Smooth muscle cell (in vitro differentiated cells): ENCODE measurements around the gene HOXC13. TPM values are rescaled to one million over a fixed set of nuclear protein-coding genes. Genes with fewer than 3 reads are reported as not detected.

Source experiments
- DNase-seq: peaks from one replicate; lab custom pipeline; 2025; ENCODE audit not compliant: unreplicated experiment; lab: John Stamatoyannopoulos, UW
- H2AFZ ChIP-seq: fragments of 200-600 bp; sonication (generic); 2 replicates; pipeline ENCODE4 v1.6.0; 2016; ENCODE audit warnings: antibody characterized with exemption, low read depth, mild to moderate bottlenecking
- H3F3A ChIP-seq: fragments of 200-600 bp; sonication (generic); 2 replicates; pipeline ENCODE4 v1.6.0; 2017; ENCODE audit warnings: antibody characterized with exemption, low read depth
- H3K27ac ChIP-seq: fragments of 200-600 bp; sonication (generic); 2 replicates; pipeline ENCODE4 v1.5.1; 2016; ENCODE audit warnings: low read depth, mild to moderate bottlenecking
- H3K27me3 ChIP-seq: fragments of 200-600 bp; sonication (generic); 2 replicates; pipeline ENCODE4 v1.6.1; 2016; ENCODE audit warnings: low read depth, mild to moderate bottlenecking
- H3K36me3 ChIP-seq: fragments of 200-600 bp; sonication (generic); 2 replicates; pipeline ENCODE4 v1.5.1; 2016; ENCODE audit warnings: low read depth
- H3K4me1 ChIP-seq: fragments of 200-600 bp; sonication (generic); 2 replicates; pipeline ENCODE4 v1.5.1; 2016; ENCODE audit warnings: low read depth
- H3K4me2 ChIP-seq: fragments of 200-600 bp; sonication (generic); 2 replicates; pipeline ENCODE4 v1.6.0; 2016; ENCODE audit warnings: mild to moderate bottlenecking
- H3K4me3 ChIP-seq: fragments of 200-600 bp; sonication (generic); 2 replicates; pipeline ENCODE4 v1.5.1; 2016; ENCODE audit warnings: mild to moderate bottlenecking
- H3K79me2 ChIP-seq: fragments of 200-600 bp; sonication (generic); 2 replicates; pipeline ENCODE4 v1.6.0; 2016; ENCODE audit warnings: low read depth, mild to moderate bottlenecking
- H3K9ac ChIP-seq: fragments of 200-600 bp; sonication (generic); 2 replicates; pipeline ENCODE4 v1.6.0; 2016; ENCODE audit warnings: low read depth
- H3K9me3 ChIP-seq: fragments of 200-600 bp; sonication (generic); replicated peaks from 2 replicates; pipeline ENCODE4 v1.5.1; 2016; ENCODE audit warnings: low read depth
- H4K20me1 ChIP-seq: fragments of 200-600 bp; sonication (generic); 2 replicates; pipeline ENCODE4 v1.6.0; 2016; ENCODE audit warnings: low read depth
- WGBS: methylation state at CpG from one replicate; pipeline ENCODE4 v1.1.7; 2016; ENCODE audit warnings: low lambda C conversion rate; 5-methylcytosine and 5-hydroxymethylcytosine counted together
- polyA plus RNA-seq: library from polyadenylated mRNA; unstranded; fragments of >200 nt; fragmentation: Nextera tagmentation; extraction: Ambion mirVana; gene quantifications from 2 replicates; pipeline ENCODE4 v1.2.1, GENCODE V29; 2016
- total RNA-seq: library from RNA; depleted of rRNA; stranded (reverse); fragments of >200 nt; gene quantifications from 2 replicates; pipeline ENCODE4 v1.2.3, GENCODE V29; 2014
- TF ChIP-seq, protein P1 (sequence below): fragments of 200-600 bp; sonication (generic); IDR thresholded peaks from 2 replicates; pipeline ENCODE4 v1.5.1; 2017; ENCODE audit warnings: borderline replicate concordance, mild to moderate bottlenecking, antibody characterized with exemption; ENCODE audit not compliant: insufficient read depth, poor library complexity, severe bottlenecking

HOXC13 gene
- total and polyA plus RNA-seq, 2 experiments from 2014 or later = 2.2 to 3.6 TPM

DNA sequence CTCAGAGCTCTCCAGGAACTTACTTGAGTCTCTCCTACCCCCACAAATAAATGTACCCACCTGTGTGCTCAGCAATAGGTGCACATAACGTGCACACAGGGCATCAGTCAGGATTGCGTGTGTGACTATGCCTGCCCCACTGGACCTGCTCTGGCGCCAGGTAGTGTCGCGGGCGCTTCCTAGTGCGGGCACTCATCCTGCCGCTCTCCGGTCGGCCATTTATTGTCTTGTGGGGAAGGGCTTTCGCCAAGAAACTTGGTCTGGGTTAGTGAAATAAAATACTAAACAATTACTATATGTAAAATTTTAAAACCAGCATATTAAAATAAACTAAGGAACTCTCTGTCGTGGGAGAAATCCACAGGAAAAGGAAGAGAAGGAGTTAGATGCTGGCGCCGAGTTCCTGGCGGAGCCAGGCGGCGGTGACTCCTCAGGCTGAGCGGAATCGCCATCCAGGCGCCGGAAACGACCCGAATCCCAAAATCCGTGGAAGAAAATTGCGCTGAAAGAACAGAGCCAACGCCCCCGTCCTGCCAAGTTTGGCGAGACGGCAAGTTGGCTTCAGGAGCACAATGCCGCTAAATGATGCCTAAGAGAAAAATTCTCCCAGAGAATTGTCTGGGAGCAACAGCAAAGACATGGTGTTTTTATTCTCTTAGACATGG is 7.9 kb upstream of the HOXC13 start:
- no peak for DNase-seq
- TF ChIP-seq, protein P1, sequence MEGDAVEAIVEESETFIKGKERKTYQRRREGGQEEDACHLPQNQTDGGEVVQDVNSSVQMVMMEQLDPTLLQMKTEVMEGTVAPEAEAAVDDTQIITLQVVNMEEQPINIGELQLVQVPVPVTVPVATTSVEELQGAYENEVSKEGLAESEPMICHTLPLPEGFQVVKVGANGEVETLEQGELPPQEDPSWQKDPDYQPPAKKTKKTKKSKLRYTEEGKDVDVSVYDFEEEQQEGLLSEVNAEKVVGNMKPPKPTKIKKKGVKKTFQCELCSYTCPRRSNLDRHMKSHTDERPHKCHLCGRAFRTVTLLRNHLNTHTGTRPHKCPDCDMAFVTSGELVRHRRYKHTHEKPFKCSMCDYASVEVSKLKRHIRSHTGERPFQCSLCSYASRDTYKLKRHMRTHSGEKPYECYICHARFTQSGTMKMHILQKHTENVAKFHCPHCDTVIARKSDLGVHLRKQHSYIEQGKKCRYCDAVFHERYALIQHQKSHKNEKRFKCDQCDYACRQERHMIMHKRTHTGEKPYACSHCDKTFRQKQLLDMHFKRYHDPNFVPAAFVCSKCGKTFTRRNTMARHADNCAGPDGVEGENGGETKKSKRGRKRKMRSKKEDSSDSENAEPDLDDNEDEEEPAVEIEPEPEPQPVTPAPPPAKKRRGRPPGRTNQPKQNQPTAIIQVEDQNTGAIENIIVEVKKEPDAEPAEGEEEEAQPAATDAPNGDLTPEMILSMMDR = no peak
- peaks cover 4% of the 10 kb centered on the region for H3K4me1 ChIP-seq
- H3F3A ChIP-seq = no peaks in the 10 kb centered on the region
- no peak overlapping the region for H3K9ac ChIP-seq
- H3K27ac ChIP-seq = no peak overlapping the region
- no peaks in the 10 kb centered on the region for H4K20me1 ChIP-seq
- peaks cover 100% of the 10 kb centered on the region for H3K27me3 ChIP-seq
- no peak overlapping the region for H3K4me3 ChIP-seq
- no peaks in the 10 kb centered on the region for H3K79me2 ChIP-seq
- no peaks in the 10 kb centered on the region for H3K9me3 ChIP-seq
- H3K4me2 ChIP-seq = no peak overlapping the region
- no peaks in the 10 kb centered on the region for H3K36me3 ChIP-seq
- WGBS = 20% methylated on average over 30 of the region's 30 CpGs
- no peak overlapping the region for H2AFZ ChIP-seq

DNA sequence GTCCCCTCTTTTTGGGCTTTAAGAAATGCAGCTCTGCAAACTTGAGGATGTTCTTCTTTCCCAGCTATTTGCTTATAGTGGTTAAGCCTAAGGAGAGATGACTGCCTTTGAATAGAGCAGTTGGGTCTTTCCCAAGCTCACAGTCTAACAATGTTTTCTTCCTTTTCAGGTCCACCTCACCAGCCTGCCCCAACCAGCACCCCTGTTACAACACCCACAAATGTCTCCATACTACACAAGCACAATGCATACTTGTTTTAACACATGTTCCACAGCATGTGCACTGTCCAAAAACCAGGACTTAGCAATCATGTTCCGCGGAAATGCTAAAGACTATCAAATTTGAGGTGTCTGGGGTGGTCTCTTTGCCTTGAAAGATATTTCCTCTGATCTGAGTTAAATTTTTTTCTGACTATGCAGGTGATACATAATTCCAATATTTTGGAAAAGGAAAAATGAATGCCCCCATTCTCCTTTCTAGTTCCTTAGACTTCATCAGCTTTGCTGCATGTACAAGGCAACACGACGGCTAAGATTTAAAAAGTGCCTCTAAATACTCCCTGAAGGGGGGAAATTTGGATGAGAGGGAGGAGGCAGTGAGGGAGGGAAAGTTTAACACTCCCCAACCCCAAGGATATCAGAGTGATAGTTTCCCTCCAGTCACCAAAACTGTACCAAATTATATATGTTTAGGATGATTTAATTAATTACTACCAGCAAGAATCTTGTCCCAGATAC is 6.6 kb upstream of the HOXC13 start:
- Histone ChIP-seq H3K4me2 (no peak overlapping the region), H3K9ac (no peak overlapping the region), H3F3A (no peaks in the 10 kb centered on the region), H3K27me3 (peaks cover 100% of the 10 kb centered on the region), H3K9me3 (no peaks in the 10 kb centered on the region), H3K79me2 (no peaks in the 10 kb centered on the region), H3K4me3 (no peak overlapping the region), H3K36me3 (no peaks in the 10 kb centered on the region), H4K20me1 (no peaks in the 10 kb centered on the region), H2AFZ (no peak overlapping the region), H3K4me1 (peaks cover 6% of the 10 kb centered on the region), H3K27ac (no peak overlapping the region)
- TF ChIP-seq, protein P1 = no peak
- 64% methylated on average over 4 of the region's 4 CpGs for WGBS
- DNase-seq = no peak

GRCh38 chr12:53932915-53933314 is 5.7 kb upstream of the HOXC13 start:
- no peaks in the 10 kb centered on the region for H3K9me3 ChIP-seq
- H3K4me3 ChIP-seq = no peak overlapping the region
- peaks cover 6% of the 10 kb centered on the region for H3K4me1 ChIP-seq
- 59% methylated on average over 4 of the region's 4 CpGs for WGBS
- H3K36me3 ChIP-seq = no peaks in the 10 kb centered on the region
- H3K27me3 ChIP-seq = peaks cover 100% of the 10 kb centered on the region
- TF ChIP-seq, protein P1 = no peak
- H4K20me1 ChIP-seq = no peaks in the 10 kb centered on the region
- H2AFZ ChIP-seq = no peak overlapping the region
- H3K27ac ChIP-seq = no peak overlapping the region
- no peak overlapping the region for H3K9ac ChIP-seq
- H3K79me2 ChIP-seq = no peaks in the 10 kb centered on the region
- H3F3A ChIP-seq = no peaks in the 10 kb centered on the region
- H3K4me2 ChIP-seq = no peak overlapping the region
- no peak for DNase-seq
